ENCODE measurements around the gene C17orf67.

C17orf67 gene

DNA sequence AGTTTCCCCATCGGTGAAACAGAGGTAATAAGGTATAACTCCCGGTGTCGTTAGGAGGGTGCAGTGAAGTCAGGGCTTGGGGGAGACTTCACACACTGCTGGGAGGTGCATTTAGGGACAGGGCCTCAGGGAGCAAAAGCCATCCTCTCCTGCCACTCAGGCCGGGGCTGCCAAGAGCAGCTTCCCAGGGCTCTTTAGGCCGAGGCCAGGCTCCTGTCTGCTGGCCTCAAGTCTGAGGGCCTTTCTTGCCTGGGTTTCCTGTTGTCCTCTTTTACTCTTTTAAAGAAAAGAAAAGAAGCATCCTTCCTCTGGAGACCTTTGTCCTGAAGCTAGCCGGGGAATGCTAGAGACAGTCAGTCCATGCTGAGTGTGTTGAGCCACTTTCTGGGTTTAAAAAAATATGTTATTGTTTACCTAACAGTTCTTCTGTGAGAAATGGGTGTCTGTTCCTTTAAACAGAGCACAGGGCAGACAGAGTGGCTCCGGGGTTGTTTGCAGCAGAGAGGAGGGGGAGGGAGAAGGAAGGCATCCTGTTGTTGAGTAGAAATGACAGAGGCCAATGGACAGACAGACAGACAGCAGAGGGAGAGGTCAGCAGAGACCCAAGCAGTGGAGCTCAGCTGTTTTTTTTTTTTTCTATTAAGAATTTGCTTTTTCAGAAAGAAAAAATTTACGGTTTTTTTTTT, 79.1 kb downstream of the C17orf67 start:
- TF ChIP-seq, protein P1, sequence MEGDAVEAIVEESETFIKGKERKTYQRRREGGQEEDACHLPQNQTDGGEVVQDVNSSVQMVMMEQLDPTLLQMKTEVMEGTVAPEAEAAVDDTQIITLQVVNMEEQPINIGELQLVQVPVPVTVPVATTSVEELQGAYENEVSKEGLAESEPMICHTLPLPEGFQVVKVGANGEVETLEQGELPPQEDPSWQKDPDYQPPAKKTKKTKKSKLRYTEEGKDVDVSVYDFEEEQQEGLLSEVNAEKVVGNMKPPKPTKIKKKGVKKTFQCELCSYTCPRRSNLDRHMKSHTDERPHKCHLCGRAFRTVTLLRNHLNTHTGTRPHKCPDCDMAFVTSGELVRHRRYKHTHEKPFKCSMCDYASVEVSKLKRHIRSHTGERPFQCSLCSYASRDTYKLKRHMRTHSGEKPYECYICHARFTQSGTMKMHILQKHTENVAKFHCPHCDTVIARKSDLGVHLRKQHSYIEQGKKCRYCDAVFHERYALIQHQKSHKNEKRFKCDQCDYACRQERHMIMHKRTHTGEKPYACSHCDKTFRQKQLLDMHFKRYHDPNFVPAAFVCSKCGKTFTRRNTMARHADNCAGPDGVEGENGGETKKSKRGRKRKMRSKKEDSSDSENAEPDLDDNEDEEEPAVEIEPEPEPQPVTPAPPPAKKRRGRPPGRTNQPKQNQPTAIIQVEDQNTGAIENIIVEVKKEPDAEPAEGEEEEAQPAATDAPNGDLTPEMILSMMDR (IDR thresholded peaks at IDR 0.05; ENCODE audit: extremely low read depth, insufficient read depth, missing control alignments): no peak
- in situ Hi-C loops (cut with MboI; ENCODE audit: low pct_unique_long_range_greater_than_20kb, low sequenced_read_pairs, unreplicated experiment): no loop called here
- no peak for DNase-seq (ENCODE audit: low spot score)

DNA sequence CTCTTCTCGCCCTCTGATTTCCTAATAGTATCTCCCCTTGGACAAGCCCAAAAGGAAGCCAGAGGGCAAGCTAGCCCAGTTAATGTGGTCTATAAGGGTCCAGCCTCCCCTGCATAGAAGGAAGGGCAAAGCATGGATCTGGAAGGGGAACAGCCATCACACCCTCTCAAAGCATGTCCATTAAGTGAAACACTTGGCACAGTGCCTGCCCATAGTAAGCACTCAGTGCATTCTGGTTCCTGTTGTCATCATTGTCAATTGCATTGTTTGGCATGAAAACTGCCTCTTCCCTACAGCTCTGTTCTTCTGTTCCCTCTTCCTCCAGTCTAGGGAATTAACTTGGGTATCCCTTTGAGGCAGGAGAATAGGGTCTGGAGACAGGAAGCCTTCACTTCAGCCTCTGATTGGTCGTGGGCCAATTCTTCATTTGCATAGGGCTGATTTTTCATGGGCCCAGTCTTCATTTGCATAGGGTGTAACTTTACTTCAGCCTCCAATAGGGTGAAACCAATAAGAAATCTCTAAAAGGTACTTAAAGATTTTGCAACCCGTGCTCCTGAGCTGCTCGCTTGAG, 81.4 kb downstream of the C17orf67 start:
- in situ Hi-C loops (cut with MboI; ENCODE audit: low pct_unique_long_range_greater_than_20kb, low sequenced_read_pairs, unreplicated experiment): no loop called here
- TF ChIP-seq, protein P1 (IDR thresholded peaks at IDR 0.05; ENCODE audit: extremely low read depth, insufficient read depth, missing control alignments): no peak
- no peak for DNase-seq (ENCODE audit: low spot score)

DNA sequence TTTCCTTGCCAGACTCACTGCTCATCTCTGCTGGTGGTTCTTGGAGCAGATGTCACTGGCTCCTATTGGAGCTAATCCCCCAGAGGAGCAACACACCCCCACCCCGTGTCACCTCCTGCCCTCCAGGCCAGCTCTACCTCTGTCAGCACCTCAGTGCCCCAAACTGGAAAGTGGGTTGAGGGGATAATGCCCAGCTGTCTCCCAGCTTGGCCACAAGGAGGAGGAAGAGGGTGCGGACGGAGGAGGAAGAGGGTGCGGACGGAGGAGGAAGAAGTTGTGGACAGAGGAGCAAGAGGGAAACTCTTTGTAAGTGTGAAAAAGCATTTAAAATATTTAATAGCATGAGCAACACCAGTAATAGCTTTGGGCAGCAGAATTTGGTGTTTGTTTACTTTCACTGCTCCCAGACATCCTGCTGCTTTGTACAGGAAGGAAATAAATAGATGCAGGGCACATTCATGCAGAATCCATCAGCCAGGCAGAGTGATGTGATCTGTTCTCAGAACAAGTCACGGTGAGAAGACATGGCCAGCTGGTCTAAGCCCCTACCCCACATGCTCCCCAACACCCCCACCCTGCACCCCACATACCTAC, 82.5 kb downstream of the C17orf67 start:
- DNase-seq (ENCODE audit: low spot score): no peak
- in situ Hi-C loops (cut with MboI; ENCODE audit: low pct_unique_long_range_greater_than_20kb, low sequenced_read_pairs, unreplicated experiment): no loop called here
- TF ChIP-seq, protein P1 (IDR thresholded peaks at IDR 0.05; ENCODE audit: extremely low read depth, insufficient read depth, missing control alignments): no peak

DNA sequence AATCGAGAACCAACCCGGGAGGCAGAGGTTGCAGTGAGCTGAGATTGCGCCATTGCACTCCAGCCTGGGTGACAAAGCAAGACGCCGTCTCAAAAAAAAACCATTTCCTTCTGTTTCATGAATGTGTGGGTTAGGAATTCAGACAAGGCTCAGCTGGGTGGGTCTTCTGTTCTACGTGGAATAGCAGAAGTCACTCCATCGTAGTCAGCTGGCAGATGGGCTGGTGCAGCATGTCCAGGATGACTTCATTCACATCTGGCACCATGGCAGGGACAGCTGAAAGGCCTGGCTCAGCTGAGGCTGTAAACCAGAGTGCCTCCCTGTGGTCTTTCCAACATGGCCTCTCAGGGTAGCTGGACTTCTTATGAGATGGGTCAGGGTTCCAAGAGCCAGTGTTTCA, 89.0 kb downstream of the C17orf67 start:
- TF ChIP-seq, protein P1 (IDR thresholded peaks at IDR 0.05; ENCODE audit: extremely low read depth, insufficient read depth, missing control alignments): no peak
- in situ Hi-C loops (cut with MboI; ENCODE audit: low pct_unique_long_range_greater_than_20kb, low sequenced_read_pairs, unreplicated experiment): no loop called here
- no peak for DNase-seq (ENCODE audit: low spot score)

DNA sequence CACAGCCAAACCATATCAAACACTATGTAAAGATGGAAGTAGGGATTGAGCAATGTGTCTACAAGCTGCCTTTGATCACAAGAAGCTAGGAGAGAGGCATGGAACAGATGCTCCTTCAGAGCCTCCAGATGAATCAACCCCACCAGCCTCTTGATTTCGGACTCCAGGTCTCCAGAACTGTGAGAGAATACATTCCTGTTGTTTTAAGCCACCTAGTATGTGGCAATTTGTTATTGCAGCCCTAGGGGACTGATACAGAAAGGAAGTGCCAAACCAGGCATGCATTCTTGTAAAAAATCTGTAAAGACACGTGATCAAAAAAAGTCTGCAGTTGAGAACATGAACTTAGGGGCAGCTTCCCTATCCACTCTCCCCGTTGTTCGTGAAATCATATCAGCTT, 91.1 kb downstream of the C17orf67 start:
- DNase-seq (ENCODE audit: low spot score): no peak
- in situ Hi-C loops (cut with MboI; ENCODE audit: low pct_unique_long_range_greater_than_20kb, low sequenced_read_pairs, unreplicated experiment): no loop called here
- TF ChIP-seq, protein P1 (IDR thresholded peaks at IDR 0.05; ENCODE audit: extremely low read depth, insufficient read depth, missing control alignments): no peak
